HG03460 (cell line): ENCODE results near the gene ANP32E.
"Not testable (repeated sequence)": the region's sequence is repeated elsewhere in the genome, so short reads cannot be mapped to it uniquely, and the experiment has no call there.

Experiments
- ATAC-seq: cut with Tn5 transposase; IDR thresholded peaks from one replicate; pipeline ENCODE4 v1.9.1; 2021; ENCODE audit not compliant: unreplicated experiment

The ANP32E gene

GRCh38 chr1:150257624-150258585 is 22.0 kb upstream of the ANP32E start, which contains the start of gene CA14:
Gene CA14, plus strand, starts transcription at chr1:150257774. Its CDS starts 355 bp downstream, at chr1:150258129.
- ATAC-seq: no peak

GRCh38 chr1:150256554-150257341 is 20.8 kb upstream of the ANP32E start:
- ATAC-seq: no peak

- ATAC-seq: no peak
Measured at GRCh38 chr1:150256198-150256553, 20.3 kb upstream of the ANP32E start.

DNA sequence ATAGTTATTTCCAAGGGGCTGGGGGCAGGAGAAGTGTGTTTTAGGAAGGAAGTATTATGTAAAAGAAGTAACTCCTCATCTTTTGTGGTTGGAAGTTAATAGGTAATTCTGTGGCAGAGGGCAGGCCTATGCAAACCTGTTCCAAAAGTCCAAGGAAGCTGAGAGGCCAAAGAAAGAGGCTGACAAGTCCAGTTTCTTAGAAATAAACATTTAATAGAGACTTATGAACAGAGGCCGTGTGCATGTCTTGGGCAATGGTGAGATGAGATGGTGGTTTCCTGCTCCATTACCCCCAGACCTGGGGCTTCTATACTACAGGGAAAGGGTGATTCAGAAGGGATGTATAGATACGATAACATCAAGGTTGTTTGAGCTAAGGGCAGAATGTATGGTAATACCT is 14.0 kb upstream of the ANP32E start:
- ATAC-seq: no peak

DNA sequence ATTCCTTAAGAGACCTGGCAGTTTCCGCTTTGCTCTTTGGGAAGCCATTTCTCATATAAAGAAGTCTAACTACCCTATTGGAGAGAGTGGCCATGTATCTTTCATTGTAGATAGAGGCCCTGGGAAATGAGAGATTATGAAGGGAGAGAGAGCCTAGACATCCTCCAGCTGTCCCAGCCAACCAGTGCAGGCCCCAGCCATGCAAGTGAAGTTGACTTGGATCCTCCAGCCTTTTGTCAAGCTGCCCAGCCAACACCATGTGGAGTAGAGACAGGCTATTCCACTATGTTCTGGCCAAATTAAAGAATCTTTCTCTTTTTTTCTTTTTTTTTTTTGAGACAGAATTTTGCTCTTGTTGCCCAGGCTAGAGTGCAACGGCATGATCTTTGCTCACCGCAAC is 7.1 kb upstream of the ANP32E start:
- ATAC-seq: no peak

GRCh38 chr1:150237746-150238145 is 1.8 kb upstream of the ANP32E start:
- no peak for ATAC-seq

- not testable (repeated sequence) for ATAC-seq
Measured at GRCh38 chr1:150237176-150237575, 1.3 kb upstream of the ANP32E start.

DNA sequence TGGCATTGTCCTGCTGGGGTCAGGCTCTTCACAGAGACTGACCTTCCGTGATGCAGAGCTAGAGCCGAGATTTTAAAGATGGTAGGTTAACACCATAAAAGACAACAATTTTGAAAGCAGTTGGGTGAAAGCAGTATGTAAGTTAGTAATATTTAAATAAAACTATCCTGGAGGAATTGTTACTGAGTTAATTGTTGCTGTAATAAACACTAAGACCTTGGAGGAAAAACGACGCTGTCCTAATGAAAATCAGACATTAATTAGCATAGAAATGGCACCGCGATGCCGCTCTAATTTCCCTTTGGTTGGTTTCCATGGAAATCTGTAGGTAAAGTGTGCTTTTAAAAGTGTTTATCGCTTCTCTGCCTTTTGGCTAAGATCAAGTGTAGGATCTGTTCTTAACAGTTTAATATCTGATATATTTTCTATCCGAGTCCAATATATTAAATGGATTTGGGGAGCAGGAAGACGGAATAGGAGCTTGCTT is 745 bp upstream of the ANP32E start:
- ATAC-seq: no peak

DNA sequence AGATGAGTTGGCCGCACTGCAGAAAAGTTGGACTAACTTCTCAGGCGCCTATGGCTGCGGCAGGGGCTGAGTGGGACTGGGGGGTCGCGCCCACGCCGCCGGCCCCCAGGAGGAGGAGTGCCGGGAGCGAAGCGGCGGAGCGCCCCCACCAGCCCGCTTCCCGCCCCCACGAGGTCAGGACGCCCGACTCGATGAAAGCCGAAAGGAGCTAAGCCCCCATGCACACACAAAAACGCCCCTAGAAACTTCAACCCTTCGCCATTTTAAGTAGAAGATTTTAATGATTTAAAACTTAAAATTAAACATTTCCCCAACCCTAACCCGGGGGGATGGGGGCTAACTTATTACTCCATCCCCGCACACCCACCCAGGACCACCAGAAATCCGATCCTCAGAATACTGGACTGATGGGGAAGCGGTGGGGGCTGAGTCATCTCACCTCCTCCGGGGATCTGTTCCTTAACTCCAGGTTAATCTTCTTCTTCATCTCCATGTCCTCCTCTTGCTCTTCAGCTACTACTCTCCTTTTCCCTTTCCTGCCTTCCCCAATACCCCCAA is 539 bp downstream of the ANP32E start:
- ATAC-seq: no peak

DNA sequence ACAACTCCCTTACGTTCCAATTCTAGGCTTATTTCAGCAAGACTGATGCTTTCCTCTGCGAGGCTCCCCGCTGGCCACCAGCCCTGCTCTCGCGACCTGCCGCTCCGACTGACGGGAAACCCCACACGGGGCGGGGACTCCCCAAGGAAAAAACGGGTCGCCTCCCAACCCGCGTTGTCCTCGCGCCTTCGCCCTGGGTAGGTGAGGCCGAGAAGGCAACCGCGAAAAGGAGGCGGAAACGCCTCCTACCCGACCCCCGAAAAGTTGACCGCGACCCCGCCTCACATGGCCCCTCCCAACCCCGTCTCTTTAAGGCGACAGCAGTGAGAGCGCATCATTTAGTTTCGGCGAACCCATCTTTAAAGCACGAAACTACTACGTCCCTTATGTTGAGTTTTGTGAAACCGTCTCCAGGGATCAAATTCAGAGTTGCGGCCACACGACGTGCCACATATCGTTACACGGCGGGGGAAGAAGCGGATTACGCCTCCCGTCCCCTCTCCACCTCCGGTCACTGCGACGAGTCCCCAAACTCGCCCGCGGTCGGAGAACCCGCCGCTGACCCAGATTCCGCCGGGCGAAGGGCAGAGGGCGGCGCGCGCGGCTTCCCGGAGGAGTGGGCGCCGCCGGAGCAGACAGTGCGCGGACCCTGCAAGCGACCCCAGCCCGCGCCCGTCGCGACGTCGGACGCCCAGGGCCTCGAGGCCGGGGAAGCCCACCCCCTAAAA is 1.2 kb downstream of the ANP32E start:
- peak; percentile 56 for ATAC-seq

DNA sequence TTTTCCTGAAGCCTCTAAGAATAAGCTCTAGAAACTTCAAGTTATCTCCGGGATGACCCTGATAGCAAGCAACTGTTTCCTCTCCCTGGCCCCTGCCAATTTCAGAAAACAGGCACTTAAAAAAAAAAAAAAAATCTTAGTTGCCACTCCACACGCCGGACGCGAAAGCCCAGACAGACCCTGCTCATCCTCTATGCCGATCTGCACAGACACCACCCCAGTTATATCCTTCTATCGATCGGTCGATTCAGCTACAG is 1.7 kb downstream of the ANP32E start:
- no peak for ATAC-seq

GRCh38 chr1:150233359-150234308 is 2.3 kb downstream of the ANP32E start:
- ATAC-seq: no peak

DNA sequence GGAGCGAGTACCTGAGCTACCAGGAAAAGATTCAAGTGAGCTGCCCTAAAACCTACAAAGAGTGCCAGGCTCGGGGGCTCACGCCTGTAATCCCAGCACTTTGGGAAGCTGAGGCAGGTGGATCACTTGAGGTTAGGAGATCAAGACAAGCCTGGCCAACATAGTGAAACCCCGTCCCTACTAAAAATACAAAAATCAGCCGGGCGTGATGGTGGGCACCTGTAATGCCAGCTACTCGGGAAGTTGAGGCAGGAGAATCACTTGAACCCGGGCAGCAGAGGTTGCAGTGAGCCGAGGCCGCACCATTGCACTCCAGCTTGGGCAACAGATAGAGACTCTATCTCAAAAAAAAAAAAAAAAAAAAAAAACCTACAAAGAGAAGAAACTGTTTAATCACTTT is 3.0 kb downstream of the ANP32E start:
- not testable (repeated sequence) for ATAC-seq

GRCh38 chr1:150228246-150228645 is 7.7 kb downstream of the ANP32E start:
- not testable (repeated sequence) for ATAC-seq

DNA sequence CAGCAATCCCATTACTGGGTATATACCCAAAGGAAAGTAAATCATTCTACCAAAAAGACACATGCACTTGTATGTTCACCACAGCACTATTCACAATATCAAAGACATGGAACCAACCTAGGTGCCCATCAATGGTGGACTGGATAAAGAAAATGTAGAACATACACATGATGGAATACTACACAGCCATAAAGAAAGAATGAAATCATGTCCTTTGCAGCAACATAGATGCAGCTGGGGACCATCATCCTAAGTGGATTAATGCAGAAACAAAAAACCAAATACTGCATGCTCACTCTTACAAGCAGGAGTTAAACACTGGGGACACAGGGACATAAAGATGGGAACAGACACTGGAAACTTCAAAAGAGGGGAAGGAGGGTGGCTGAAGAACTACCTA is 8.7 kb downstream of the ANP32E start:
- ATAC-seq: no peak

DNA sequence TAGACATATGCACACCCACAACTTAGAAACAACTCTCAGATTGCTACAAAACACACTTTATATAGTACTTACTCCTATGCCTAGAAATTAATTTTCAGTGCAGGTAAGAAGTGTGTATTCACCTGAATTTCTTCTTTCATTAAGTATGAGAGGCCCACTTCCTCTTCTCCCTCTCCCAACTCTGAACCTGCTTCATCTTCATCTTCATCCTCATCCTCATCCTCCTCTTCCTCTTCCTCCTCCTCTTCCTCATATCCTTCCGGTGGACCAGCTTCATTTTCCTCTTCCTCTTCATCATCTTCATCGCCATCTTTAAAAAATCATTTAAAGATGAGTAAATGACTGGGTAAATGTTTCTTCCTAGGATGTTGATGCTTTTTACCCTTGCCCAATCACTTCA is 9.4 kb downstream of the ANP32E start:
- no peak for ATAC-seq

DNA sequence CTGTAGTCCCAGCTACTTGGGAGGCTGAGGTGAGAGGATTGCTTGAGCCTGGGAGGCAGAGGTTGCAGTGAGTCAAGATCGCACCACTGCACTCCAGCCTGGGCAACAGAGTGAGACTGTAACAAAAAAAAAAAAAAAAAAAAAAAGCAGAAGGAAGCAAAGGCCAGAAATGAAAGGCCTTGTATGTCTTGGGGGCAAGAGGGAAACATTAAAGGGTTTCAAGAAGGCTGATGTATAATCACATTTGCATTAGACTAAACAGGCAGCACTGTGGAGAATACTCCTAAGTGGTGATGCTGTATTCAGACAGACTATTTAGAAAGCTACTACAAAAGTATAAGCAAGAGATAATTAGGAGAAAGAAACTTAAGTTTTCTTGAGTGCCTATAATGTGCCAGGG is 10.4 kb downstream of the ANP32E start:
- ATAC-seq: no peak

DNA sequence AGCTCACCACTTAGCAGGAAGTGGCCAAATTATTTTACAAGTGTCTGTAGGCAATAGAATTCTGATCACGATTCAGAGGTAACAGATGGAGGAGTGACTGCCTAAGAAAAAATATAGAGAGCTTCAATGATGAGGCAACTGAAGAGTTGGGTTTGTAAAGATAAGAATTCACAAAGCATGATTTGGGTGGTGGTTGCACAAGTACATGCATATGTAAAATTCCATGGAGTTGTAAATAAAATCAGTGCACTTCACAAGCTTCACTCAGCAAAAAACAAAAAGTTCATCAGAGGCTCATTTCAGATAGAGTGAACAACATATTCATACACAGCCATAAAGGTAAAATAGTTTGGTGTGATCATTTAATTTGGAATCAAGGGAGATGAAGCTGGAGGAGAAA is 10.9 kb downstream of the ANP32E start:
- no peak for ATAC-seq

GRCh38 chr1:150221552-150221951 is 14.4 kb downstream of the ANP32E start:
- no peak for ATAC-seq

DNA sequence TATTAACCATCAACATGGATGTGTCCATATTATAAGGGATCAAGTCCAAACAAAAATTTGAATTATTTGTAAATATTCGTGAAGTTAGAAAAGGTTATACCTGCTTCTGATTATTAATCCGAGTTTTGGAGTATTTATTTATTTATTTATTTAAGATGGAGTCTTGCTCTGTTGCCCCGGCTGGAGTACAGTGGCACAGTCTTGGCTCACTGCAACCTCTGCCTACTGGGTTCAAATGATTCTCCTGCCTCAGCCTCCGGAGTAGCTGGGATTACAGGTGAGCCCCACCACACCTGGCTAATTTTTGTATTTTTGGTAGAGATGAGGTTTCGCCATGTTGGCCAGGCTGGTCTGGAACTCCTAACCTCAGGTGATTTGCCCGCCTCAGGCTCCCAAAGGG is 20.1 kb downstream of the ANP32E start:
- not testable (repeated sequence) for ATAC-seq
